Activated T-helper 9 cell treated with anti-CD3 and anti-CD28 coated beads, Interleukin-2, amount 50 U/mL, for 16 hours (primary cell): ENCODE data around the gene INPP5A.

Source experiments
- DNase-seq: peaks from one replicate; pipeline ENCODE4 v3.0.0-alpha.2; 2020; ENCODE audit warnings: low read depth

Gene INPP5A

GRCh38 chr10:132630666-132631337 is 93.2 kb downstream of the INPP5A start:
- no peak for DNase-seq

DNA sequence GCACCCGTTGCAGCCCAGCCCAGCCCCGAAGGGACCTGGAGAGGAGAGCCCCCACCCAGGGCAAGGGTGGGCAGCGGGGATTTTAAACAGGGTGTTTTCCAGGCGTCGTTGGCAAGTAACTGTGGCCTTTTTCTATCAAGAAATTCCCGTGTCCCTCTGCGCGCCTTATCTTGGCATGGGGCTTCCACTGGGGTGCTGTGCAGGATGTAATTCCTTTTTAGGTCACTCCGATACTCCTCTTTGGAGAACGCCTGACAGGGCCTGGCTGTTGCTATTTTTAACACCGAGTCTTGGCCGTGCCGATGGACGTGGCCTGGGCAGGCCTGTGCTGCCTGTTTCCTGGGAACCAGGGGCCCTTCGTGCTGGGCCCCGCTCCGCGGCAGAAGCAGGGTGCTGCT is 93.8 kb downstream of the INPP5A start:
- no peak for DNase-seq

DNA sequence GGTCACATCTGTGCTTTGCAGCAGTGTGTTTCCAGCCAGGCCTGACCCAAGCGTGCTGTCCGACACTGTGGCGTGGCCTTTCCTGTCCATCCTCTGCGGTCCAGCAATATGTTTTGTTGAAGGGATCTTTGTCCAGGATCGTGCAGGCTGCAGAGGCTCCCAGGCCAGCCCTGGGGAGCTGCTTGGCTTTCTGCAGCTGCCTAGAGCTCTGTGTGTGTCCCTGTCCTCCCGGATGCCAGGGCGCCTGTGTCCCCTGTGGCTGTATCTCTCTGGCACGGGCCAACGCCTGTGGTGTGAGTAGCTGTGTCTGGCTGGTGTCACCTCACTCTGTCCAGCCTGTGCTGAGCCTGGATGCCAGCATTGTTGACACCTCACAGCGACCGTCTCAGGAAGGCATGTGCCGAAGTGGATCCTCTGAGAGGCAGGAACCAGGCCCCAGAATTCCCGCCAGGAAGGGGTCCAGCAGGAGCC is 94.5 kb downstream of the INPP5A start:
- no peak for DNase-seq

GRCh38 chr10:132632851-132633684 is 95.5 kb downstream of the INPP5A start:
- no peak for DNase-seq

GRCh38 chr10:132634241-132634946 is 96.8 kb downstream of the INPP5A start:
- no peak for DNase-seq

- DNase-seq, result no peak
Observed at GRCh38 chr10:132634947-132635271, 97.3 kb downstream of the INPP5A start.

DNA sequence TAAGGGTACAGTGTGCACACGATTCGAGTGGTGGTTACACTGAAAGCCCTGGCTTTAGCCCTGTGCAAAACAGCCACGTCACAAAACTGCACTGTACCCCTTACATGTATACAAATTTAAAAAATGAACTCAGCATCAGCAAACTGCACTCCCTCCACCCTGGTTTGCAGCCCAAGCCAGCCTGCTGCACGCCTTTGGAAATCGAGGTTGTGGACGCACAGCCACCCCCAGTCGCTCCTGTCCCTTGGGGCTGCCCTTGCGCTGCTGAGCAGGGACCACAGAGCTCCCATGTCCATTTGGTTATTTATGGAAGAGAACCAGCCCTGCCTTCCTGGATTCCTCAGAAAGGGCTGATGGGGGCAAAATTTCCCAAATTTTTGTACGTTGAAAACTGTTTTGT is 98.8 kb downstream of the INPP5A start:
- no peak for DNase-seq

DNA sequence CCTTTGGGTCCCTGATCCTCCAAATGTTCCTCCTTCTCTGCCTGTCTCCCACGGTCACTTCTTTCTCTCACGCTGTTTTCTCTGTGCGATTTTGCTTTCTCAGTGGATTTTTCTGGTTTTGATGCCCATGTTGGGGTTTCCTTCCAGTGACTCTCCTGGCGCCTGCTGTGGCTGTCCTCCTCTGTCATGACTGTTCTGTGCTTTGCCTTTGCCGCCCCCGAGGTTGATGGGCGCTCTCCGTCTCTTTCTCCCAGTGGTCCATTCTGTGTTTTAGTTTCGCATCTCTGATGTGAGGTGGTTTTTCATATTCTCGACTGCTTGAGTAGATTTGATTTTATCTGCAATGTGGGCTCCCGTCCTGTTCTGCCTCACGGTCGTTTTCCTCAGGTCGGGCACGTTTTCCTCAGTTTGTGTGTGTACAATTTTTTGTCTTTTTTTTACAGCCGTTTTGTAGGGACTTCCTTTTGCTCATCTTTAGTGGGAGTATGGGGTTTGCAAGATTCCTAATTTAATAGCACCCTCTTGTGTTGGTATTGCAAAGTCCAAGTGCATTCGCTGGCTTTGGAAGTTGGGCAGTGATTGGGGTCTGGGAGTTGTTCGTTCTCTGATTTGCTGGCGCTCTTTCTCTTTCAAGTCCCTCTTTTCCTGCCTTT is 100.0 kb downstream of the INPP5A start:
- no peak for DNase-seq

DNA sequence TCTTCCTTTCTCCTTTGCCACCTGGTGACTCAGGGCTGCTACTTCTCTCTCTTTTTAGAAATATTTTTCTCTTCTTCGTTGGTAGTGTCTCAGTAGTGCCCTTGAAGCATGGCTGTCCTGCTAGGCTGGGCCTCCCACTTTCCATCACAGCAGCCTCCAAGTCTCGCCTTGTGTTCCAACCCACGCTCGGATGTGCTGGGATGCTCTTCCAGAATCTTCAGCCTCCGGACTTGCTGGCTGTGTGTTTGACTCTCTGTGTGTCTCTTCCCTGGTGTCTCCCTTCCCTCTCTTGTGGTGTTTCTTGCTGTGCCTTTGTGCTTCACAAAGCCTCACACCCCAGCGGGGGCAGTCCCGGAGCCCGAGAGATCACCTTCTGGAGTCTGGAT is 100.5 kb downstream of the INPP5A start:
- no peak for DNase-seq

DNA sequence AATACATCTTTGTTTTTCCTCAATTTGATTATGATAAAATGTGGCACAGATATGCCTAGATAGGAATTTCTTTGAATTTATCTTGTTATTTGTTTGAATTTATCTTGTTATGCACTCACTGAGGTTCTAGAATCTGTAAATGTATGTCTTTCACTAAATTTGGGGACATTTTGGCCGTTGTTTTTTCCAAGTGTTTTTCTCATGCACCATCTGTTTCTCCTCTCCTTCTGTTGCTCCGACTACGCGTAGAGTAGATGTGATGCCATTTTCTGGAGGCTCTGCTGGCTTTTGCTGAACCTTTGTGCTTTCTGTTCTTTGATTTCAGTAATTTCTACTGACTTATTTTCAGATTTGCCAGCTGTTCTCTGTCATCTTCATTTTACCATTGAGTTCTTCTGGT is 101.9 kb downstream of the INPP5A start:
- no peak for DNase-seq

DNA sequence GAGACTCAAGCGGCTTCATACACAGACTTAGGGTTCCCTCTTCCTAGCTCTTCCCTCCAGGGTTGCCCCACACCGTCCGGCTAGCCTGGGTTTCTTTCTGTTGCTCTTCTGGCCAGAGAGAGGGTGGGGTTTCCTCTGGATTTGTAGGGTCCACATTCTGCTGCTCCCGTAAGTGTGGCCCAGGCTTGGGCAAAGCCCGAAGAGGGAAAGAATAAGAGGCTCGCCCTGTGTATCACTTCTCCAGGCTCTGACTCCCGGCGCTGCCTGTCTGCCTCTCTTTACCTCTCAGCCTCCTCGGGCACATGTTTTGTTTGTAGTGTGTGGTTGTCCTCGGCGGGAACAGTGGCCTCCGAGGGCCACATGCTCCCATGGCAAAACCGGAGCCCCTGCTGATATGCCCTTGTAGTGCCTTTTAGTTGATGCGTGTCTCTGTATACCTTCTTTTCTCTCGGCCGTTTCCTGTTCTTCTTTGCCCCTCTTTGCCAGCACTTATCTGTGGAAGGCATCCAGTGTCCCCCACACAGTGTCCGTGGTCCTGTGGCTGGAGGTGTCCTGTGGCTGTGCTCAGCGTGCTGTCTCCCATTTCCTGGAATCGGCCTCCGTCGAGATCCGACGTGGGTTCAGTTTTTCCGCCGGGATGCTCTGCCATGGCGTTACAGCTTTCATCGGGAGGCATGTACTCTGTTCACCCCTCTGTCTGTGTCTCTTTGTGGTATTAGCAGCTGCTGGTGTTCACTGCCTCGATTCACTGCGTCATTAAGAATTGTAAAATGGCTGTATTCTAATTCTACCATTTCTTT is 102.9 kb downstream of the INPP5A start:
- no peak for DNase-seq

DNA sequence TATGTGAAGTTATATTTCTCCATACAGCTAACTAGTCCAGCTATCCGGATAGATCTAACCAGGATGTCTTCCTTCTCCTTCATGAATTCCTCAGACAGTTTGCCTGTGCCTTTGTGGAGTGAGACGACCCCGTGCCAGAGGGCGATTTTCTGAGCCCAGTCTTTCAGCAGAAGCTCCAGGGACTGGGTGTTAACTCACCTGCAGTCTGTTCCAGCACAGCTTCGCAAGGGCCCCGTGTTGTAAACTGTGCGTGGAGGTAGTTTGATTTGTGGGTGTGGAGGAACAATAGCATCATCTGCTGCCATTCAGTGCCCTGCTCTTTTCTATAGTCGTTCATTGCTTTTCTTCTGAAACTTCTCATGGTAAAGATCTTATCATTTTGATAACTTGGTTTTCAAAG is 103.8 kb downstream of the INPP5A start:
- DNase-seq, result no peak

GRCh38 chr10:132641966-132642731 is 104.6 kb downstream of the INPP5A start:
- DNase-seq, result no peak

DNA sequence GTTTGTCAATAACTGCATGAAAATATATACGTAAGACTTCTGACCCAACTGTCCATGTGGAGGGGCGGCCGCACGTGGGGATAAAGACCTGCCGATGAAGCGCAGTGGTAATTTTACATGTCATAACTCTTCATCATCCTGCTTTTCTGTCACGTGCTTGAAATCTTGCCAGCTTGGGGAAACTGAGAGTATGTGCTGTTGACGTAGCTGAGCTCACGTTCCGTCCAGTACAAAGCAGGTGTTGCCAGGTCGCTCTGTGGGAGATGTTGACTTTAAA is 105.1 kb downstream of the INPP5A start:
- DNase-seq, result no peak

DNA sequence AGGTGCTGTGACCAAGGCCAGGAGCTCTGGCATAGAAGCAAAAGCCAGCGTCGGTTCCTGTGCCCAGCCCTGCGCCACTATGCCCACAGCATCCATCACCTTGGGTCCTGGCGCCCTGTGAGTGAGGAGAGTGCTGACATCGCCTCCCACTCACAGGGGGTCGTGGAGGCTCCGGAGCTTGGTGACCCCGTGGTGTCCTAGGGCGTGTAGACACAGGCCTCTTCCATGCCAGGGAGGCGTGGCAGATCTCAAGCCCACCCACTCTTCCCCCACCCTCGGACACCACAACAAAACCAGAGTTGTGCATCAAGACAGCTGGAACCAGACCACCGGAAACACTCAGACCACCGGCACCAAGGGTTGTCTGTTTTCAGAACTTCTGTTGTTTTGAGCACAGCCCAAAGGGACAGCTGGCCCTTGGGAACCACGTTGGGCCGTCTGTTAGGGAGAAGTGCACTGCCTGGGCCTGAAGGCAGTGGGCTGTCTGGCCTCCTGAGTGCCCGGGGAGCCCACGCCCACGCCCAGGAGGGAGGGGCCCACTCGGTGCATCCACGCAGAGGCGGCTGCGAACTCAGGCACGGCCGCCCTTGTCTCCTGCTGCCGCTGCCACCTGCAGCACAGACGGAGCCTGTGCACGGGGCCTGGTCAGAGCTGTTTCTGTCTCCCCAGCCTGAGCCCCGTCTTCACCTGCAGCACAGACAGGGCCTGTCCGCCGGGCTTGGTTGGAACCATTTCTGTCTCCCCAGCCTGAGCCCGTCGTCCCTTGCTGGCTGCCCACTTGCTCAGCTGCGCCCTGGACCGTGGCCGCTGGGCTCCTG is 106.3 kb downstream of the INPP5A start:
- DNase-seq, result no peak

DNA sequence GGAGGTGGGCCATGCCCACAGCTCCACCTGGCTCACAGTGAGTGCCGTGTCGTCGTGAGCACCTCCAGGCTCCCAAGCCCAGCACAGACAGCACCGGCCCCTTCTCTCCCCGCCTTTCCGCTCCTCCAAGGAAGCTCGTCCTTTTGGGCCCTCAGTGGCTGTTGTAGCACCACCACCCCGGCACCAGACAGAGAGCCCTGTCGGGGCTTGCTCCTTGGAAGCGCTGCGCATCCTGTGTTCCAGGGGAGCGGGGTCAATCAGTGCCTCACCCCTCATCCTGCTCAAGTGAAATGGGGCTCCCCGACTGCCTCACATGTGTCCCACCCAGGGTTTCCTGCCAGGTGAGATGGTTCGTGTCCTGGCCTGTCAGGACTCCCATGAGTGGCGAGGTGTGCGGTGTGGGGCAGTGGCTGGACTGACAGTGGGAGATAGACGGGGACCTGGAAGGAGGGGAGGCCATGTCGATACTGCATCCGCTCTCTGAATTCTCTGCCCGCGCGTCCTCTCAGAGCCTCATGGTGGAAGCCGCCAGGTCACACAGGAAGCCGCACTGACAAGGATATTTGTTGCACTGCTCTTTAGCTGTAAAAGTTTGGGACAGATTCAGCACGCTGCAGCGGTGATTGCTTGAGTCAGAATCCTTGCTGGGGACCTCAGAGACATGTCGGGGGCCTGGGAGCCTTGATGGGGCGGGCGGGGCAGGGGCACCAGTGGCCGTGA is 107.1 kb downstream of the INPP5A start:
- DNase-seq, result no peak

DNA sequence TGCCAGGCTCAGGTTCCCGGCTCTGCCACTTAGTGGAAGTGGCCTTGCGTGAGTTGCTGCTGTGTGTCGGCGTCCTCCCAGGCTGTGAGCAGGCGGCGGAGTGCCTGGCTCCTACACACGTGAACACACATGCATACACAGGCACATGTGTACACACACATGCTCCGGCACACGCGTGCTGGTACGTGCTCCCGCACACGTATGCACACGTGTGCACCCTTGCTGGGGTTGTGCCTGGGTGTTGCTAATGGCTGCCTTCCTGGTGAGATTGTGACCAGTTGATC is 107.6 kb downstream of the INPP5A start:
- no peak for DNase-seq

- no peak for DNase-seq
Observed at GRCh38 chr10:132645630-132646442, 108.2 kb downstream of the INPP5A start.
